GM12873 (cell line): Measurements from ENCODE around the gene METTL8.
A peak's percentile ranks its signal among the peaks of the same experiment; 100 is the strongest.

Source experiments
- TF ChIP-seq, protein P1 (sequence below): IDR thresholded peaks from 2 replicates; pipeline ENCODE4 v1.5.1; 2012; ENCODE audit warnings: low read depth, mild to moderate bottlenecking, moderate library complexity, low read length, control low read depth; ENCODE audit not compliant: insufficient read depth; ENCODE audit errors: missing control alignments

The METTL8 gene

GRCh38 chr2:171469176-171469575 is 35.4 kb upstream of the METTL8 start:
- TF ChIP-seq, protein P1, sequence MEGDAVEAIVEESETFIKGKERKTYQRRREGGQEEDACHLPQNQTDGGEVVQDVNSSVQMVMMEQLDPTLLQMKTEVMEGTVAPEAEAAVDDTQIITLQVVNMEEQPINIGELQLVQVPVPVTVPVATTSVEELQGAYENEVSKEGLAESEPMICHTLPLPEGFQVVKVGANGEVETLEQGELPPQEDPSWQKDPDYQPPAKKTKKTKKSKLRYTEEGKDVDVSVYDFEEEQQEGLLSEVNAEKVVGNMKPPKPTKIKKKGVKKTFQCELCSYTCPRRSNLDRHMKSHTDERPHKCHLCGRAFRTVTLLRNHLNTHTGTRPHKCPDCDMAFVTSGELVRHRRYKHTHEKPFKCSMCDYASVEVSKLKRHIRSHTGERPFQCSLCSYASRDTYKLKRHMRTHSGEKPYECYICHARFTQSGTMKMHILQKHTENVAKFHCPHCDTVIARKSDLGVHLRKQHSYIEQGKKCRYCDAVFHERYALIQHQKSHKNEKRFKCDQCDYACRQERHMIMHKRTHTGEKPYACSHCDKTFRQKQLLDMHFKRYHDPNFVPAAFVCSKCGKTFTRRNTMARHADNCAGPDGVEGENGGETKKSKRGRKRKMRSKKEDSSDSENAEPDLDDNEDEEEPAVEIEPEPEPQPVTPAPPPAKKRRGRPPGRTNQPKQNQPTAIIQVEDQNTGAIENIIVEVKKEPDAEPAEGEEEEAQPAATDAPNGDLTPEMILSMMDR, result no peak

DNA sequence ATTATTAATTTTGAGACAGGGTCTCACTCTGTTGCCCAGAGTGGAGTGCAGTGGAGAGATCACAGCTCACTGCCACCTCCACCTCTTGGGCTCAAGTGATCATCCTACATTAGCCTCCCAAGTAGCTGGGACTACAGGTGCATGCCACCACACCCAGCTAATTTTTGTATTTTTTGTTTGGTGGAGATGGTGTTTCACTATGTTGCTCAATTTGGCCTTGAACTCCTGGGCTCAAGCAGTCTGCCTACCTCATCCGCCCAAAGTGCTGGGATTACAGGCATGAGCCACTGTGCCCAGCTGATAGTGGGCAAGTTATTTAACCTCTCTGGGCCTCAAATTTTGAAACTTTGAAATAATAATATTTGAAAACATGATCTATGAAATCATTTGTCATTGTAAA is 26.7 kb upstream of the METTL8 start:
- TF ChIP-seq, protein P1, result no peak

GRCh38 chr2:171459498-171459897 is 25.7 kb upstream of the METTL8 start:
- TF ChIP-seq, protein P1, result no peak

DNA sequence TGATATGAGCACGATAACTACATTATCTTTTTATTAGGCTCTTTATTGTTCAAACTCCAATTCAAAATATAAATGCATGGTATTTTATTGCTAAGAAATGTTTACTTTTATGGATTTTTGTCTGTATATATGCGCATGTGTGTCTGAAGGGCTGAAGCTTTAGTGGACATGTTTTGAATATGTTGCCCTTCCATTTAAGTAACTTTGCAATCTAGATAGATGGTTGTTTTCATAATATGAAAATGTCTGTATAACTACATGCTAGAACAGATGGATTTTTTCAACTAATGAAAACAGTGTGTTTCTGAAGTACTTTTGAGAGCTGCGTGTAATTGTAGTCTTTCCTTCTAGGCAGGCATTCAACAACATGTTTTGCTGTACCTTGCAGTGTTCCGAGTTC is 19.0 kb upstream of the METTL8 start:
- TF ChIP-seq, protein P1, result no peak

- TF ChIP-seq, protein P1, result no peak
Observed at GRCh38 chr2:171451074-171451473, 17.3 kb upstream of the METTL8 start.

GRCh38 chr2:171447675-171448074 is 13.9 kb upstream of the METTL8 start:
- TF ChIP-seq, protein P1, result peak; percentile 26

DNA sequence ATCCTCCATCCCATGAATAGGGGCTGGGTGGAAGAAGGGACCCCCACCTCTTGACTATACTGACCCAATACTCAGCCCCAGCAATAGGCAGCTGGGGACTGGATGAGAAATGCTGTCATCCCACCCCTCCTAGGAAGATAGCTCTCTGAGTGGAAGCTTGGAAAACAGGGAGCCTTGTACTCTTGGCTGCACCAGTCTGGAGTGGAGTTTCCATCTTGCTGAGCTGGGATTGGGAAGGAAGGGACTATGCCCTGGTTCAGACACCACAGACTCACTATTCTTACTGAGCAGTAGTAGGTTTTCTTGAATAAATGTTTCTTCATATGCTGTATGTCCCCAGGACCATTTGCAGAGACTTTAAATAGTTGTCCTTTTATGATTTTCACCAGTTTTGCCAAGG is 7.7 kb upstream of the METTL8 start:
- TF ChIP-seq, protein P1, result no peak
